CD4-positive, CD25-positive, alpha-beta regulatory T cell (primary cell): Measurements from ENCODE around the gene SLC8A2. TPM values are rescaled to one million over a fixed set of nuclear protein-coding genes. Genes with fewer than 3 reads are reported as not detected.
"Not testable (repeated sequence)": the region's sequence is repeated elsewhere in the genome, so short reads cannot be mapped to it uniquely, and the experiment has no call there.

Source experiments
- ATAC-seq, 2 donors: fragments of 150-1000 bp; cut with Tn5 transposase; one replicate each; pipeline ENCODE4 v1.10.0; 2021; ENCODE audit warnings: low read depth in 2 of 2, moderate number of reproducible peaks in 2 of 2, moderate library complexity in 1 of 2
- DNase-seq, 3 donors: peaks; one replicate each; pipeline versions ENCODE4 v3.0.0 to v3.0.0-alpha.2; 2012 to 2022; ENCODE audit warnings: mixed read lengths in 1 of 3
- H3K27ac ChIP-seq: one replicate; pipeline ENCODE4 v1.7.0; 2013; ENCODE audit warnings: mild to moderate bottlenecking, low read length; ENCODE audit not compliant: insufficient read depth, poor library complexity, severe bottlenecking
- H3K27me3 ChIP-seq: one replicate; pipeline ENCODE4 v1.7.0; 2013; ENCODE audit warnings: low read length; ENCODE audit not compliant: control insufficient read depth, insufficient read depth
- H3K36me3 ChIP-seq: one replicate; pipeline ENCODE4 v1.7.0; 2013; ENCODE audit warnings: mild to moderate bottlenecking, low read length, moderate library complexity; ENCODE audit not compliant: control insufficient read depth, insufficient read depth
- H3K4me1 ChIP-seq: 2 replicates; pipeline ENCODE4 v1.7.0; 2013; ENCODE audit warnings: mild to moderate bottlenecking, low read length; ENCODE audit not compliant: insufficient read depth, control insufficient read depth, poor library complexity, severe bottlenecking
- H3K4me3 ChIP-seq: one replicate; pipeline ENCODE4 v1.7.0; 2013; ENCODE audit warnings: low read depth, mild to moderate bottlenecking, low read length, moderate library complexity
- H3K9me3 ChIP-seq, 2 experiments: 1 replicate in 1 of 2; 2 replicates in 1 of 2; pipeline ENCODE4 v1.7.0; 2013; ENCODE audit warnings: low read length in 2 of 2, mild to moderate bottlenecking in 1 of 2, moderate library complexity in 1 of 2; ENCODE audit not compliant: control insufficient read depth in 2 of 2
- H3K27ac Mint-ChIP-seq, 3 donors: one replicate each; pipeline ENCODE4 v1.8.0; 2020 to 2022; ENCODE audit warnings: mild to moderate bottlenecking in 3 of 3, mixed read lengths in 3 of 3, moderate library complexity in 2 of 3
- H3K27me3 Mint-ChIP-seq: one replicate; pipeline ENCODE4 v1.8.0; 2022; ENCODE audit warnings: mild to moderate bottlenecking, mixed read lengths
- H3K36me3 Mint-ChIP-seq: one replicate; pipeline ENCODE4 v1.8.0; 2020; ENCODE audit warnings: mixed read lengths
- H3K4me1 Mint-ChIP-seq, 4 donors: one replicate each; pipeline ENCODE4 v1.8.0; 2020 to 2022; ENCODE audit warnings: mixed read lengths in 4 of 4, mild to moderate bottlenecking in 1 of 4
- H3K4me3 Mint-ChIP-seq, 4 donors: one replicate each; pipeline ENCODE4 v1.8.0; 2020 to 2022; ENCODE audit warnings: mild to moderate bottlenecking in 4 of 4, mixed read lengths in 4 of 4, moderate library complexity in 3 of 4
- H3K9me3 Mint-ChIP-seq, 7 donors: one replicate each; pipeline ENCODE4 v1.8.0; 2020 to 2022; ENCODE audit warnings: mixed read lengths in 7 of 7, mild to moderate bottlenecking in 3 of 7, moderate library complexity in 2 of 7
- polyA plus RNA-seq, 4 donors: library from polyadenylated mRNA; unstranded; fragments of 300-500 nt; fragmentation: Illumina TruSeq; gene quantifications; one replicate each; pipeline ENCODE4 v1.2.3, GENCODE V29; 2021
- total RNA-seq: library from RNA; stranded (reverse); gene quantifications from one replicate; pipeline ENCODE4 v1.2.3, GENCODE V29; 2022

Gene SLC8A2
- total and polyA plus RNA-seq, 5 donors from 2014 or later = not detected

GRCh38 chr19:47489072-47489914 lies 17.6 kb upstream of the SLC8A2 start:
- H3K4me1 Mint-ChIP-seq = peaks cover 0 to 26% (median 15%) of the 10 kb centered on the region in 4 donors
- no peak for ATAC-seq

GRCh38 chr19:47487551-47488515 lies 16.1 kb upstream of the SLC8A2 start:
- no peaks in the 10 kb centered on the region for H3K9me3 ChIP-seq
- peak overlapping the region in 1 of 4 donors; percentile 66 for H3K4me3 Mint-ChIP-seq
- H3K9me3 Mint-ChIP-seq = no peaks in the 10 kb centered on the region
- H3K4me1 Mint-ChIP-seq = peaks cover 0 to 39% (median 21%) of the 10 kb centered on the region in 4 donors
- H3K36me3 ChIP-seq = peaks cover 16% of the 10 kb centered on the region
- peaks cover 5% of the 10 kb centered on the region for H3K36me3 Mint-ChIP-seq
- H3K4me3 ChIP-seq = no peak overlapping the region
- no peak for DNase-seq
- H3K27me3 ChIP-seq = no peaks in the 10 kb centered on the region
- peaks cover 18% of the 10 kb centered on the region for H3K4me1 ChIP-seq
- no peaks in the 10 kb centered on the region for H3K27me3 Mint-ChIP-seq
- H3K27ac Mint-ChIP-seq = no peak overlapping the region
- ATAC-seq = no peak
- H3K27ac ChIP-seq = no peak overlapping the region

More at GRCh38 chr19:47489072-47489914, 17.6 kb upstream of the SLC8A2 start:
- H3K36me3 ChIP-seq = peaks cover 25% of the 10 kb centered on the region
- H3K4me1 ChIP-seq = peaks cover 11% of the 10 kb centered on the region
- no peak overlapping the region for H3K4me3 ChIP-seq
- Mint-ChIP-seq H3K27me3 (no peaks in the 10 kb centered on the region), H3K9me3 (no peaks in the 10 kb centered on the region), H3K27ac (no peak overlapping the region), H3K36me3 (peaks cover 9% of the 10 kb centered on the region), H3K4me3 (peak overlapping the region in 2 of 4 donors; percentile 22 to 38)
- no peaks in the 10 kb centered on the region for H3K27me3 ChIP-seq
- no peak overlapping the region for H3K27ac ChIP-seq
- DNase-seq = no peak
- H3K9me3 ChIP-seq = no peaks in the 10 kb centered on the region

DNA sequence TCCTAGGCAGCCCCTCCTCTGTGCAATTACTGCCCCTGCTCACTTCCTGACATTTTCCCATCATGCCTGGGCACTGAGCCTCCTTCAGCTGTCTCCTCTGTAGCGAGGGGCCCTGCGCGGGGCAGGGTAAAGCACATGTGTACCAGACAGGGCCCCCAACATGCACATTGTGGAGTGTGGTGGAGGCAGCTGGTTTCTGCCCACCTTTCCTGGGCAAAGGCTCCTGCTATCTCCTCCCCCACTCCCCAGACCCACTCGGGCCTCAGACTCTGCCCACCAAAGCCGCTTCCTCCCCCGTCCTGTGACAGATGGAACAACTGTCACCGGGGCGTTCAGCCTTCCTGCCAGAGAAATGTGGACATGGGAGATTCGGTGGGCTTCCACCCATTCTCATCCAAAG lies 15.2 kb upstream of the SLC8A2 start:
- Mint-ChIP-seq H3K4me1 (peaks cover 0 to 39% (median 21%) of the 10 kb centered on the region in 4 donors), H3K27me3 (no peaks in the 10 kb centered on the region), H3K4me3 (peak overlapping the region in 1 of 4 donors; percentile 66), H3K36me3 (peaks cover 5% of the 10 kb centered on the region), H3K9me3 (no peaks in the 10 kb centered on the region), H3K27ac (peak overlapping the region in 1 of 3 donors; percentile 62)
- ATAC-seq (no peak), DNase-seq (no peak)
- Histone ChIP-seq H3K9me3 (no peaks in the 10 kb centered on the region), H3K36me3 (peaks cover 13% of the 10 kb centered on the region), H3K27me3 (no peaks in the 10 kb centered on the region), H3K4me1 (peaks cover 18% of the 10 kb centered on the region), H3K27ac (no peak overlapping the region), H3K4me3 (no peak overlapping the region)

DNA sequence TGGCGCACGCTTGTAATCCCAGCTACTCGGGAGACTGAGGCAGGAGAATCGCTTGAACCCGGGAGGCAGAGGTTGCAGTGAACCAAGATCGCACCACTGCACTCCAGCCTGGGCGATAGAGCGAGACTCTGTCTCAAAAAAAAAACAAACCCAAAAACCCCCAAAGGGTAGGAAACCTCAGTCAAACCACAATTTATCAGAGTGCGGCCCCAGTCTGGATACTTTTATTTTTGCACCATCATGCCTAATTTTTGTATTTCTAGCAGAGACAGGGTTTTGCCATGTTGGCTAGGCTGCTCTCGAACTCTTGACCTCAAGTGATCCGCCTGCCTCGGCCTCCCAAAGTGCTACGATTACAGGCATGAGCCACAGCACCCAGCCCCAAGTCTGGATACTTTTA lies 14.5 kb upstream of the SLC8A2 start:
- Mint-ChIP-seq H3K4me1 (peaks cover 0 to 39% (median 21%) of the 10 kb centered on the region in 4 donors), H3K4me3 (peak overlapping the region in 2 of 4 donors; percentile 47 to 66), H3K27ac (peak overlapping the region in 1 of 3 donors; percentile 16)
- not testable (repeated sequence) for H3K4me3 ChIP-seq, H3K27ac ChIP-seq, H3K36me3 Mint-ChIP-seq, H3K27me3 ChIP-seq, H3K9me3 Mint-ChIP-seq, DNase-seq, ATAC-seq, H3K9me3 ChIP-seq, H3K27me3 Mint-ChIP-seq, H3K36me3 ChIP-seq
- peaks cover 18% of the 10 kb centered on the region for H3K4me1 ChIP-seq

- no peaks in the 10 kb centered on the region for H3K9me3 Mint-ChIP-seq
- no peaks in the 10 kb centered on the region for H3K27me3 Mint-ChIP-seq
- H3K36me3 Mint-ChIP-seq = peaks cover 4% of the 10 kb centered on the region
- H3K4me1 Mint-ChIP-seq = peaks cover 0 to 39% (median 20%) of the 10 kb centered on the region in 4 donors
- Histone ChIP-seq H3K27me3 (no peaks in the 10 kb centered on the region), H3K4me3 (peak overlapping the region; percentile 95), H3K4me1 (peaks cover 18% of the 10 kb centered on the region), H3K27ac (peak overlapping the region; percentile 89), H3K9me3 (no peaks in the 10 kb centered on the region), H3K36me3 (no peaks in the 10 kb centered on the region)
- DNase-seq = peak in 1 of 3 donors; percentile 68
- peak in 1 of 2 donors; percentile 17 for ATAC-seq
- H3K27ac Mint-ChIP-seq = peak overlapping the region; percentile 52 to 99 (median 98)
- peak overlapping the region; percentile 93 to 98 (median 96) for H3K4me3 Mint-ChIP-seq
These were observed 13.5 kb upstream of the SLC8A2 start for GRCh38 chr19:47485210-47485609.

GRCh38 chr19:47483800-47484690 lies 12.4 kb upstream of the SLC8A2 start, which contains the start of gene KPTN:
KPTN (minus strand) TSS chr19:47484219; CDS start chr19:47484160, 59 bp downstream.
- Histone ChIP-seq H3K9me3 (no peaks in the 10 kb centered on the region), H3K4me1 (peaks cover 18% of the 10 kb centered on the region), H3K27me3 (no peaks in the 10 kb centered on the region), H3K4me3 (peak within 1 kb of the TSS; percentile 95), H3K36me3 (no peaks in the 10 kb centered on the region), H3K27ac (peak within 1 kb of the TSS; percentile 89)
- H3K9me3 Mint-ChIP-seq = no peaks in the 10 kb centered on the region
- no peaks in the 10 kb centered on the region for H3K27me3 Mint-ChIP-seq
- H3K4me3 Mint-ChIP-seq = peak within 1 kb of the TSS; percentile 93 to 98 (median 96)
- H3K4me1 Mint-ChIP-seq = peaks cover 0 to 41% (median 19%) of the 10 kb centered on the region in 4 donors
- H3K27ac Mint-ChIP-seq = peak within 1 kb of the TSS; percentile 98 to 99 (median 99)
- DNase-seq (peak; percentile 82 to 94 (median 89)), ATAC-seq (peak; percentile 84 to 85)
- no peaks in the 10 kb centered on the region for H3K36me3 Mint-ChIP-seq
